Hepatocyte (in vitro differentiated cells): ENCODE data around the gene PDE8B. TPM values are rescaled to one million over a fixed set of nuclear protein-coding genes. Genes with fewer than 3 reads are reported as not detected.

ENCODE experiments used
- DNase-seq: peaks from one replicate; pipeline ENCODE4 v3.0.0-alpha.2; 2016; ENCODE audit warnings: low spot score
- H2AFZ ChIP-seq: fragments of 200-600 bp; sonication (generic); 2 replicates; pipeline ENCODE4 v1.6.0; 2016; ENCODE audit warnings: antibody characterized with exemption, mild to moderate bottlenecking
- H3K27ac ChIP-seq: fragments of 200-600 bp; sonication (generic); 2 replicates; pipeline ENCODE4 v1.5.1; 2016; ENCODE audit warnings: mild to moderate bottlenecking
- H3K27me3 ChIP-seq: fragments of 200-600 bp; sonication (generic); 2 replicates; pipeline ENCODE4 v1.6.1; 2016
- H3K36me3 ChIP-seq: fragments of 200-600 bp; sonication (generic); replicated peaks from 2 replicates; pipeline ENCODE4 v1.5.1; 2016; ENCODE audit warnings: low read depth; ENCODE audit not compliant: insufficient read depth
- H3K4me1 ChIP-seq: fragments of 200-600 bp; sonication (generic); 2 replicates; pipeline ENCODE4 v1.5.1; 2016; ENCODE audit warnings: mild to moderate bottlenecking, moderate library complexity; ENCODE audit not compliant: insufficient read depth
- H3K4me2 ChIP-seq: fragments of 200-600 bp; sonication (generic); 2 replicates; pipeline ENCODE4 v1.6.0; 2016
- H3K4me3 ChIP-seq: fragments of 200-600 bp; sonication (generic); 2 replicates; pipeline ENCODE4 v1.5.1; 2016; ENCODE audit warnings: mild to moderate bottlenecking
- H3K79me2 ChIP-seq: fragments of 200-600 bp; sonication (generic); 2 replicates; pipeline ENCODE4 v1.6.0; 2017; ENCODE audit warnings: mild to moderate bottlenecking
- H3K9me2 ChIP-seq: fragments of 200-600 bp; sonication (generic); replicated peaks from 2 replicates; pipeline ENCODE4 v1.6.0; 2017; ENCODE audit warnings: mild to moderate bottlenecking; ENCODE audit not compliant: insufficient read depth
- H3K9me3 ChIP-seq: fragments of 200-600 bp; sonication (generic); 2 replicates; pipeline ENCODE4 v1.5.1; 2016; ENCODE audit warnings: low read depth, mild to moderate bottlenecking
- H4K20me1 ChIP-seq: fragments of 200-600 bp; sonication (generic); 2 replicates; pipeline ENCODE4 v1.6.0; 2016; ENCODE audit warnings: mild to moderate bottlenecking; ENCODE audit not compliant: insufficient read depth, poor library complexity, severe bottlenecking
- EZH2 ChIP-seq: fragments of 200-600 bp; sonication (generic); IDR thresholded peaks from 2 replicates; pipeline ENCODE4 v1.6.1; 2016; ENCODE audit warnings: antibody characterized with exemption, mild to moderate bottlenecking, borderline replicate concordance
- EZH2phosphoT487 ChIP-seq: fragments of 200-600 bp; sonication (generic); IDR thresholded peaks from one replicate; pipeline ENCODE4 v1.6.1; 2018; ENCODE audit warnings: antibody characterized with exemption, mild to moderate bottlenecking, low read depth, moderate library complexity; ENCODE audit not compliant: unreplicated experiment, severe bottlenecking
- WGBS: methylation state at CpG from one replicate; pipeline ENCODE4 v1.1.6; 2016; ENCODE audit warnings: low lambda C conversion rate; ENCODE audit errors: missing lambda C conversion rate; 5-methylcytosine and 5-hydroxymethylcytosine counted together
- polyA plus RNA-seq: library from polyadenylated mRNA; unstranded; fragments of >200 nt; fragmentation: Nextera tagmentation; extraction: Ambion mirVana; gene quantifications from 2 replicates; pipeline ENCODE4 v1.2.1, GENCODE V29; 2016
- total RNA-seq: library from RNA; depleted of rRNA; stranded (reverse); fragments of >200 nt; gene quantifications from 2 replicates; pipeline ENCODE4 v1.2.3, GENCODE V29; 2014
- TF ChIP-seq, protein P1 (sequence below): fragments of 200-600 bp; sonication (generic); IDR thresholded peaks from 2 replicates; pipeline ENCODE4 v1.5.1; 2016; ENCODE audit warnings: antibody characterized with exemption, mild to moderate bottlenecking; ENCODE audit not compliant: poor library complexity

Gene PDE8B
- total and polyA plus RNA-seq, 2 experiments from 2014 or later = 8.3 to 9.2 TPM

GRCh38 chr5:77343165-77343564 is 132.7 kb downstream of the PDE8B start:
- no peaks in the 10 kb centered on the region for H3K9me2 ChIP-seq
- TF ChIP-seq EZH2phosphoT487 (no peak), EZH2 (no peak)
- TF ChIP-seq, protein P1, sequence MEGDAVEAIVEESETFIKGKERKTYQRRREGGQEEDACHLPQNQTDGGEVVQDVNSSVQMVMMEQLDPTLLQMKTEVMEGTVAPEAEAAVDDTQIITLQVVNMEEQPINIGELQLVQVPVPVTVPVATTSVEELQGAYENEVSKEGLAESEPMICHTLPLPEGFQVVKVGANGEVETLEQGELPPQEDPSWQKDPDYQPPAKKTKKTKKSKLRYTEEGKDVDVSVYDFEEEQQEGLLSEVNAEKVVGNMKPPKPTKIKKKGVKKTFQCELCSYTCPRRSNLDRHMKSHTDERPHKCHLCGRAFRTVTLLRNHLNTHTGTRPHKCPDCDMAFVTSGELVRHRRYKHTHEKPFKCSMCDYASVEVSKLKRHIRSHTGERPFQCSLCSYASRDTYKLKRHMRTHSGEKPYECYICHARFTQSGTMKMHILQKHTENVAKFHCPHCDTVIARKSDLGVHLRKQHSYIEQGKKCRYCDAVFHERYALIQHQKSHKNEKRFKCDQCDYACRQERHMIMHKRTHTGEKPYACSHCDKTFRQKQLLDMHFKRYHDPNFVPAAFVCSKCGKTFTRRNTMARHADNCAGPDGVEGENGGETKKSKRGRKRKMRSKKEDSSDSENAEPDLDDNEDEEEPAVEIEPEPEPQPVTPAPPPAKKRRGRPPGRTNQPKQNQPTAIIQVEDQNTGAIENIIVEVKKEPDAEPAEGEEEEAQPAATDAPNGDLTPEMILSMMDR = no peak
- no peaks in the 10 kb centered on the region for H3K9me3 ChIP-seq
- peaks cover under 1% of the 10 kb centered on the region for H3K4me1 ChIP-seq
- no peaks in the 10 kb centered on the region for H3K27me3 ChIP-seq
- H4K20me1 ChIP-seq = no peaks in the 10 kb centered on the region
- H2AFZ ChIP-seq = no peak overlapping the region
- DNase-seq = no peak
- WGBS = 81% methylated on average over 3 of the region's 3 CpGs
- H3K36me3 ChIP-seq = no peaks in the 10 kb centered on the region
- H3K79me2 ChIP-seq = no peaks in the 10 kb centered on the region
- H3K4me2 ChIP-seq = no peak overlapping the region
- no peak overlapping the region for H3K27ac ChIP-seq
- H3K4me3 ChIP-seq = no peak overlapping the region

DNA sequence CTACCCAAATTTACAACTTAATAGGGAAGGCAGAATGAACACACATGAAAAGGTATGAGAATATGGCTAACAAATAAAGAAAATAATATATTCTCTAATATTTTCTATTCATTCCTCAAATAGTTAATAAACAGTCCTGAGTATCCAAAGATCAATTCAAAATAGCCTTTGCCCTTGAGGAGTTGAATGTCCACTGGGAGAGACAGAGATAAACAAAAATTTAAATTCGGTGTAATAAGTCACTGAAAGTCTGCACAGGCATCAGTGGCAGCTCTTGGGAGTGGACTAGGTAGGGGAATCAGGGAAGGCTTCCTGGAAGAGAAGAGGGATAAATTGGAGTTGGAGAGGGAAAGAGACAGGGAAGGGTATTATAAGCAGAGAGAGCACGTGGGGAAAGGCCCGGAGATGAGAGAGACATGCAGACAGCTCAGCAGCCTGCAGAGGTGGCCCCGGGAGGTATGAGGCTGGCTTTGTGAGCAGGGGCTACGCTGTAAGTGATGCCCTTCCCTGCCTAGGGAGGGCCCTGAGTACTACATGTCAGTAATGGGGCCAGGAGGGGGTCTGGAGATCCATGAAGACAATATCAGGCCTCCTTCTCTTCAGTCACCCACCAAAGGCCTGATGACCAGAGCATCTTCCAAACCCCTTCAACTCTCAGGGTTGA is 137.1 kb downstream of the PDE8B start:
- no peaks in the 10 kb centered on the region for H3K9me3 ChIP-seq
- 78% methylated on average over 5 of the region's 5 CpGs for WGBS
- H3K9me2 ChIP-seq = no peaks in the 10 kb centered on the region
- H3K79me2 ChIP-seq = no peaks in the 10 kb centered on the region
- H3K27ac ChIP-seq = no peak overlapping the region
- H3K36me3 ChIP-seq = no peaks in the 10 kb centered on the region
- H4K20me1 ChIP-seq = no peaks in the 10 kb centered on the region
- no peak overlapping the region for H3K4me3 ChIP-seq
- no peaks in the 10 kb centered on the region for H3K4me1 ChIP-seq
- no peak for DNase-seq
- H3K27me3 ChIP-seq = no peaks in the 10 kb centered on the region
- no peak overlapping the region for H3K4me2 ChIP-seq
- no peak for TF ChIP-seq EZH2phosphoT487
- H2AFZ ChIP-seq = no peak overlapping the region

DNA sequence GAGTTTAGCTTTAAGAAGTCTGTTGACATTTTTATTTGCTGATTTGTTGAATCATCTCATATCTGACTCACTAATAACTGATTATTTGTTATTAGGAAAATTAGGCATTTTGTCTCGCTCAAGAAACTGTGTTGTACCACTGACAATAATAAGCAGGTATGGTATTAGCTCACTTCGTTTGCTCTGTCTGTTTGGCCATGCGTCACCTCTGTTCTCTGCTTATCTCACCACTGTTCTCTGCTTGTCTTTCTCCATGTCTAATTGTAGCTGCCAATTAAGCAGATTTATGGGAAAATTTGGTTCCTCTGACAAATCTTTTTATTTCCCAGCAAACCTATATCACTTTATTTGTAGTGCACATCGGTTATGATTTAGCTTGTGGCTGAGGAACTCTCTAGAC is 142.8 kb downstream of the PDE8B start:
- Histone ChIP-seq H3K4me1 (no peaks in the 10 kb centered on the region), H3K79me2 (no peaks in the 10 kb centered on the region), H3K27me3 (no peaks in the 10 kb centered on the region), H2AFZ (no peak overlapping the region), H3K36me3 (no peaks in the 10 kb centered on the region), H3K9me3 (no peaks in the 10 kb centered on the region), H3K4me3 (no peak overlapping the region), H3K4me2 (no peak overlapping the region), H3K9me2 (no peaks in the 10 kb centered on the region), H3K27ac (no peak overlapping the region), H4K20me1 (no peaks in the 10 kb centered on the region)
- TF ChIP-seq EZH2 (no peak), EZH2phosphoT487 (no peak)
- TF ChIP-seq, protein P1 = no peak
- no peak for DNase-seq
- 74% methylated on average over 4 of the region's 4 CpGs for WGBS

DNA sequence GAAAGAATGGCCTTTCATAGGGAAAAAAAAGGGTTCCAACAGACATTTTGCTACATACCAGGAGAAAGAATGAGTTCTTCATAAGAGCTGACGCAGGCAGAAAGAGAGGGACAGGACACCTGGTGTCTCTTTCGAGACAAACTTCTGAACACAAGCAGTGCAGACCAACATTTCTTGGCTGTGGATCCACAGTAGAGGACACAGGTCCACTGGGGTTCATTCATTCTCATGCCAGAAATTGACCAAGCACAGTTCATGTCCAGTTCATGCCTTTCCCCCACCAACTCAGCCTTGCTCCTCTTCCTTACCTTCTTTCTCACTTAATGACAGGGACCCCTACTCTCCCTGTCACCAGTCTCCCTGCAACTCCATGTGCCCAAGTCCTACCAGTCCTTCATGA is 144.0 kb downstream of the PDE8B start:
- H3K9me2 ChIP-seq = no peaks in the 10 kb centered on the region
- H3K9me3 ChIP-seq = no peaks in the 10 kb centered on the region
- peaks cover 8% of the 10 kb centered on the region for H3K4me1 ChIP-seq
- 98% methylated on average over 2 of the region's 2 CpGs for WGBS
- no peak overlapping the region for H2AFZ ChIP-seq
- DNase-seq = no peak
- H3K36me3 ChIP-seq = no peaks in the 10 kb centered on the region
- no peaks in the 10 kb centered on the region for H3K79me2 ChIP-seq
- no peaks in the 10 kb centered on the region for H4K20me1 ChIP-seq
- no peak overlapping the region for H3K4me3 ChIP-seq
- H3K27ac ChIP-seq = no peak overlapping the region
- TF ChIP-seq, protein P1 = no peak
- TF ChIP-seq EZH2 (no peak), EZH2phosphoT487 (no peak)
- no peak overlapping the region for H3K4me2 ChIP-seq
- no peaks in the 10 kb centered on the region for H3K27me3 ChIP-seq
